Measurements from ENCODE around the gene RPS16. TPM values are rescaled to one million over a fixed set of nuclear protein-coding genes. Genes with fewer than 3 reads are reported as not detected.

RPS16 gene
- total and polyA plus RNA-seq, 2 of the 13 experiments (the other 11 are each of a cell fraction or from before 2014, with no cell fraction given) = 488 to 2,583 TPM

DNA sequence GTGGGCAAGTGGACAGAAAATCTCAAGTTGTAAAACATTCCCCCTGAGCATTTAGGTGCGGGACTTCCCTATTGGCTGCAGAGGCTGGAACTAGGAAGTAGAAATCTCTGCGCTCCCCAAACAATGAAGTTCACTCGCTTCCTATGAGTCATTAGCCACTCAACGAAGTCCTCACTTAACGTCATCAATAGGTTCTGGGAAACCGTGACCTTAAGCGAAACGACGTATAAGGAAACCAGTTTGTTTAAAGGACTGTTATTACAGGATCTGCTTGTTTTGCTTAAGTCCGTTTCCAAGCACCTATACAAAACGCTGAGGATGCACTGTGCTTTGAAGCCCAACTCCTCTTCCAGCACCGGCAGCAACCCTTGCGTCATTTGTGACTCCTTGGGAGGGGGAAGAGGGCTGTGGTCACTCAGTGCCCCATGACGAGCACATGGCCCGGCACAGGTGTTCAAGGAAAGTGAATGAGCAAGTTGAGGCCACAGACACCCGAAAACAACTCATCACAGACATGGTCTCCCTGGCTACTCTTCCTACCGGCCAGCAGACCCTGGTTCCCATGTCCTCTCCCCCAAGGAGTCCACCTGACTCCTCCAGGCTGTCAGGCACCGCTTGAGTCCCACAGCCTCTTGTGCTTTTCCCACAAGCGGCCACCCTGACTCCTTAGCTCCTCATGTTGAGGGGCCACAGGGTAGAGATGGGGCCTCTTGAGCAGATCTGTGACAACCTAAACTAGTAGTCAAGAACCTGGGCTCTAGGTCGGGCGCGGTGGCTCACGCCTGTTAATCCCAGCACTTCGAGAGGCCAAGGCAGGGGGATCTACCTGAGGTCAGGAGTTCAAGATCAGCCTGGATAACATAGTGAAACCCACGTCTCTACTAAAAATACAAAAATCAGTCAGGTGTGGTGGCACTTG is 4.8 kb downstream of the RPS16 start (continued):
- TF ChIP-seq, protein P1, sequence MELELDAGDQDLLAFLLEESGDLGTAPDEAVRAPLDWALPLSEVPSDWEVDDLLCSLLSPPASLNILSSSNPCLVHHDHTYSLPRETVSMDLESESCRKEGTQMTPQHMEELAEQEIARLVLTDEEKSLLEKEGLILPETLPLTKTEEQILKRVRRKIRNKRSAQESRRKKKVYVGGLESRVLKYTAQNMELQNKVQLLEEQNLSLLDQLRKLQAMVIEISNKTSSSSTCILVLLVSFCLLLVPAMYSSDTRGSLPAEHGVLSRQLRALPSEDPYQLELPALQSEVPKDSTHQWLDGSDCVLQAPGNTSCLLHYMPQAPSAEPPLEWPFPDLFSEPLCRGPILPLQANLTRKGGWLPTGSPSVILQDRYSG (CRISPR knock-in tag; IDR thresholded peaks at IDR 0.05) = no peak
- TF ChIP-seq FOXJ3 (CRISPR knock-in tag; IDR thresholded peaks at IDR 0.05; ENCODE audit: borderline replicate concordance) = no peak
- peak; percentile 35; the same call in 1 of the 2 replicates for TF ChIP-seq SAP130 (CRISPR knock-in tag; IDR thresholded peaks at IDR 0.05; ENCODE audit: low read depth)
- no peak for TF ChIP-seq KLF9 (CRISPR knock-in tag; IDR thresholded peaks at IDR 0.05; ENCODE audit: low read depth)
- TF ChIP-seq ATF7-NPFF (CRISPR knock-in tag; IDR thresholded peaks at IDR 0.05; ENCODE audit: low read depth) = 0 out of 2 replicates have a peak, but pooled peaks have one; percentile 34
- no peak for TF ChIP-seq ARNT (IDR thresholded peaks at IDR 0.05)
- peak; percentile 51; the same call in 1 of the 2 replicates for TF ChIP-seq CREM (IDR thresholded peaks at IDR 0.05)
- TF ChIP-seq CREM (CRISPR knock-in tag; IDR thresholded peaks at IDR 0.05) = no peak
- TF ChIP-seq, protein P2, sequence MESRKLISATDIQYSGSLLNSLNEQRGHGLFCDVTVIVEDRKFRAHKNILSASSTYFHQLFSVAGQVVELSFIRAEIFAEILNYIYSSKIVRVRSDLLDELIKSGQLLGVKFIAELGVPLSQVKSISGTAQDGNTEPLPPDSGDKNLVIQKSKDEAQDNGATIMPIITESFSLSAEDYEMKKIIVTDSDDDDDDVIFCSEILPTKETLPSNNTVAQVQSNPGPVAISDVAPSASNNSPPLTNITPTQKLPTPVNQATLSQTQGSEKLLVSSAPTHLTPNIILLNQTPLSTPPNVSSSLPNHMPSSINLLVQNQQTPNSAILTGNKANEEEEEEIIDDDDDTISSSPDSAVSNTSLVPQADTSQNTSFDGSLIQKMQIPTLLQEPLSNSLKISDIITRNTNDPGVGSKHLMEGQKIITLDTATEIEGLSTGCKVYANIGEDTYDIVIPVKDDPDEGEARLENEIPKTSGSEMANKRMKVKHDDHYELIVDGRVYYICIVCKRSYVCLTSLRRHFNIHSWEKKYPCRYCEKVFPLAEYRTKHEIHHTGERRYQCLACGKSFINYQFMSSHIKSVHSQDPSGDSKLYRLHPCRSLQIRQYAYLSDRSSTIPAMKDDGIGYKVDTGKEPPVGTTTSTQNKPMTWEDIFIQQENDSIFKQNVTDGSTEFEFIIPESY (CRISPR knock-in tag; IDR thresholded peaks at IDR 0.05) = peak; percentile 58
- no peak for TF ChIP-seq TMF1 (CRISPR knock-in tag; IDR thresholded peaks at IDR 0.05; ENCODE audit: low read depth)
- TF ChIP-seq ZBTB21 (CRISPR knock-in tag; IDR thresholded peaks at IDR 0.05) = peak; percentile 96
- no peak for TF ChIP-seq KLF15 (CRISPR knock-in tag; IDR thresholded peaks at IDR 0.05; ENCODE audit: borderline replicate concordance)
- no peak for TF ChIP-seq GFI1 (CRISPR knock-in tag; IDR thresholded peaks at IDR 0.05; ENCODE audit: borderline replicate concordance)
- TF ChIP-seq MXI1 (IDR thresholded peaks at IDR 0.05; ENCODE audit: borderline replicate concordance, low read depth, low read length) = peak; percentile 22; the same call in 1 of the 3 replicates
- no peak for TF ChIP-seq SMAD1 (CRISPR knock-in tag; IDR thresholded peaks at IDR 0.05; ENCODE audit: borderline replicate concordance, low read depth)
- TF ChIP-seq ELF1 (CRISPR knock-in tag; IDR thresholded peaks at IDR 0.05) = peak; percentile 67
- TF ChIP-seq POLR2G (IDR thresholded peaks at IDR 0.05; ENCODE audit: low read depth, low read length) = peak; percentile 59
- TF ChIP-seq, protein P3, sequence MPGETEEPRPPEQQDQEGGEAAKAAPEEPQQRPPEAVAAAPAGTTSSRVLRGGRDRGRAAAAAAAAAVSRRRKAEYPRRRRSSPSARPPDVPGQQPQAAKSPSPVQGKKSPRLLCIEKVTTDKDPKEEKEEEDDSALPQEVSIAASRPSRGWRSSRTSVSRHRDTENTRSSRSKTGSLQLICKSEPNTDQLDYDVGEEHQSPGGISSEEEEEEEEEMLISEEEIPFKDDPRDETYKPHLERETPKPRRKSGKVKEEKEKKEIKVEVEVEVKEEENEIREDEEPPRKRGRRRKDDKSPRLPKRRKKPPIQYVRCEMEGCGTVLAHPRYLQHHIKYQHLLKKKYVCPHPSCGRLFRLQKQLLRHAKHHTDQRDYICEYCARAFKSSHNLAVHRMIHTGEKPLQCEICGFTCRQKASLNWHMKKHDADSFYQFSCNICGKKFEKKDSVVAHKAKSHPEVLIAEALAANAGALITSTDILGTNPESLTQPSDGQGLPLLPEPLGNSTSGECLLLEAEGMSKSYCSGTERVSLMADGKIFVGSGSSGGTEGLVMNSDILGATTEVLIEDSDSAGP (CRISPR knock-in tag; IDR thresholded peaks at IDR 0.05; ENCODE audit: borderline replicate concordance) = no peak
- peak; percentile 75 for TF ChIP-seq AGO2 (optimal IDR thresholded peaks at IDR 0.05; ENCODE audit: low read depth, low read length)
- TF ChIP-seq ZNF598 (CRISPR knock-in tag; IDR thresholded peaks at IDR 0.05; ENCODE audit: borderline replicate concordance) = no peak
- TF ChIP-seq ZNF292 (CRISPR knock-in tag; IDR thresholded peaks at IDR 0.05; ENCODE audit: borderline replicate concordance, low read depth) = no peak
- no peak for TF ChIP-seq RAD21 (CRISPR knock-in tag; IDR thresholded peaks at IDR 0.05)
- TF ChIP-seq JUN (CRISPR knock-in tag; IDR thresholded peaks at IDR 0.05) = no peak
- TF ChIP-seq TAF15 (IDR thresholded peaks at IDR 0.05; ENCODE audit: low read depth, low read length, poor library complexity, severe bottlenecking) = no peak
- TF ChIP-seq HMG20B (CRISPR knock-in tag; conservative IDR thresholded peaks at IDR 0.05) = no peak
- no peak for TF ChIP-seq NFIB (CRISPR knock-in tag; IDR thresholded peaks at IDR 0.05; ENCODE audit: borderline replicate concordance)
- peak; percentile 73; the same call in 1 of the 2 replicates for TF ChIP-seq KDM2A (CRISPR knock-in tag; IDR thresholded peaks at IDR 0.05; ENCODE audit: borderline replicate concordance, low read depth)

All from HepG2 (cell line).